ENCODE results near the gene C1QTNF4. TPM values are rescaled to one million over a fixed set of nuclear protein-coding genes. Genes with fewer than 3 reads are reported as not detected.
"Not testable (repeated sequence)": the region's sequence is repeated elsewhere in the genome, so short reads cannot be mapped to it uniquely, and the experiment has no call there.

The C1QTNF4 gene
- polyA plus RNA-seq, 3 donors, result 0.84 TPM; not detected in 2

DNA sequence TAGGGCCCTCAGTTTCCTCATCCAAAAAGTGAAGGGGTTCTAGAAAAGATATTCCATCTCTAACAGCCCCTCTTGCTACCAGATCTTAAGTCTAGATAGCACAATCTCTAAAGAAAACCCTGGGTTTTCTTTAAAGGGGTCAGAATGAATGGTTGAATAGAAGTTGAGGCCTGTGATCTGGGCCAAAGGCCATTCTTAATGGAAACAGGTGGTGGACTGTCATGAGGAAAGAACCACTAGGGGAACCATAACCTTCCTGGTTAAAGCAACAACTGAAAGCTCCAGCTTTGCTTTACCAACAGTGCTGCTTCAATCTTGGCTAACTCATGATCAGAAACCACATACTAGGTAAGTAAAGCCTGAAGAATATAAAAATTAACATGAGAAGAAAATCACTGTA is 43.1 kb downstream of the C1QTNF4 start:
- DNase-seq, result peak in 2 of 3 donors; percentile 29 to 35
- Histone ChIP-seq H2AFZ (ENCODE audit: insufficient read depth, low read depth, low read length, poor library complexity, severe bottlenecking) (no peak overlapping the region), H3K4me1 (ENCODE audit: control insufficient read depth in 1 of 2, insufficient read depth in 2 of 2, low read length in 2 of 2) (peaks cover 58 to 68% of the 10 kb centered on the region in 2 donors), H4K20me1 (ENCODE audit: insufficient read depth, low read length) (peaks cover 29% of the 10 kb centered on the region), H3K9ac (ENCODE audit: insufficient read depth, low read length, poor library complexity, severe bottlenecking) (peak overlapping the region; percentile 5), H3K9me3 (replicated peaks in 1 of 2; ENCODE audit: control insufficient read depth in 1 of 2, insufficient read depth in 1 of 2, low read length in 2 of 2) (no peaks in the 10 kb centered on the region), H3K79me2 (ENCODE audit: insufficient read depth, low read length) (peaks cover 74% of the 10 kb centered on the region), H3K4me2 (replicated peaks; ENCODE audit: extremely low read depth, low read length, poor library complexity, severe bottlenecking) (peak overlapping the region; percentile 95), H3K36me3 (replicated peaks in 1 of 2; ENCODE audit: control insufficient read depth in 1 of 2, insufficient read depth in 2 of 2, low read length in 2 of 2) (peaks cover 0 to 2% of the 10 kb centered on the region in 2 donors), H3K27me3 (ENCODE audit: control insufficient read depth in 2 of 2, insufficient read depth in 2 of 2, low read length in 2 of 2) (no peaks in the 10 kb centered on the region), H3K27ac (ENCODE audit: low read depth in 1 of 2, low read length in 2 of 2) (peak overlapping the region; percentile 94 to 98), H3K4me3 (replicated peaks in 1 of 3; ENCODE audit: low read depth in 2 of 3, low read length in 3 of 3) (peak overlapping the region in 2 of 3 experiments; percentile 92 to 96)
- peak overlapping the region; percentile 83 to 98 for H3K4me3 Mint-ChIP-seq
- intact Hi-C loops (cut with micrococcal nuclease), result loop anchor here (5.0 kb wide), 3 partner anchors 34 to 54 kb away; no protein-coding TSS in a partner anchor
- peak overlapping the region; percentile 95 to 99 (median 99) for H3K27ac Mint-ChIP-seq
- H3K9me3 Mint-ChIP-seq, result peaks cover 0 to 2% (median 0%) of the 10 kb centered on the region in 7 donors
- peaks cover 11% of the 10 kb centered on the region in 2 donors for H3K36me3 Mint-ChIP-seq
- peaks cover 49% of the 10 kb centered on the region for H3K4me1 Mint-ChIP-seq
- TF ChIP-seq, protein P1, sequence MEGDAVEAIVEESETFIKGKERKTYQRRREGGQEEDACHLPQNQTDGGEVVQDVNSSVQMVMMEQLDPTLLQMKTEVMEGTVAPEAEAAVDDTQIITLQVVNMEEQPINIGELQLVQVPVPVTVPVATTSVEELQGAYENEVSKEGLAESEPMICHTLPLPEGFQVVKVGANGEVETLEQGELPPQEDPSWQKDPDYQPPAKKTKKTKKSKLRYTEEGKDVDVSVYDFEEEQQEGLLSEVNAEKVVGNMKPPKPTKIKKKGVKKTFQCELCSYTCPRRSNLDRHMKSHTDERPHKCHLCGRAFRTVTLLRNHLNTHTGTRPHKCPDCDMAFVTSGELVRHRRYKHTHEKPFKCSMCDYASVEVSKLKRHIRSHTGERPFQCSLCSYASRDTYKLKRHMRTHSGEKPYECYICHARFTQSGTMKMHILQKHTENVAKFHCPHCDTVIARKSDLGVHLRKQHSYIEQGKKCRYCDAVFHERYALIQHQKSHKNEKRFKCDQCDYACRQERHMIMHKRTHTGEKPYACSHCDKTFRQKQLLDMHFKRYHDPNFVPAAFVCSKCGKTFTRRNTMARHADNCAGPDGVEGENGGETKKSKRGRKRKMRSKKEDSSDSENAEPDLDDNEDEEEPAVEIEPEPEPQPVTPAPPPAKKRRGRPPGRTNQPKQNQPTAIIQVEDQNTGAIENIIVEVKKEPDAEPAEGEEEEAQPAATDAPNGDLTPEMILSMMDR (IDR thresholded peaks at IDR 0.05), result peak; percentile 36
- H3K27me3 Mint-ChIP-seq (ENCODE audit: low read depth in 3 of 3), result no peaks in the 10 kb centered on the region

GRCh38 chr11:47550288-47551047 is 43.7 kb downstream of the C1QTNF4 start:
- Histone ChIP-seq H4K20me1 (ENCODE audit: insufficient read depth, low read length) (peaks cover 31% of the 10 kb centered on the region), H2AFZ (ENCODE audit: insufficient read depth, low read depth, low read length, poor library complexity, severe bottlenecking) (no peak overlapping the region), H3K79me2 (ENCODE audit: insufficient read depth, low read length) (peaks cover 80% of the 10 kb centered on the region), H3K4me1 (ENCODE audit: control insufficient read depth in 1 of 2, insufficient read depth in 2 of 2, low read length in 2 of 2) (peaks cover 58 to 68% of the 10 kb centered on the region in 2 donors), H3K27ac (ENCODE audit: low read depth in 1 of 2, low read length in 2 of 2) (peak overlapping the region; percentile 94 to 98), H3K36me3 (replicated peaks in 1 of 2; ENCODE audit: control insufficient read depth in 1 of 2, insufficient read depth in 2 of 2, low read length in 2 of 2) (peaks cover 0 to 2% of the 10 kb centered on the region in 2 donors), H3K4me3 (replicated peaks in 1 of 3; ENCODE audit: low read depth in 2 of 3, low read length in 3 of 3) (peak overlapping the region in 2 of 3 experiments; percentile 92 to 96), H3K27me3 (ENCODE audit: control insufficient read depth in 2 of 2, insufficient read depth in 2 of 2, low read length in 2 of 2) (no peaks in the 10 kb centered on the region), H3K4me2 (replicated peaks; ENCODE audit: extremely low read depth, low read length, poor library complexity, severe bottlenecking) (peak overlapping the region; percentile 95), H3K9ac (ENCODE audit: insufficient read depth, low read length, poor library complexity, severe bottlenecking) (peak overlapping the region; percentile 5), H3K9me3 (replicated peaks in 1 of 2; ENCODE audit: control insufficient read depth in 1 of 2, insufficient read depth in 1 of 2, low read length in 2 of 2) (no peaks in the 10 kb centered on the region)
- H3K36me3 Mint-ChIP-seq, result peaks cover 11% of the 10 kb centered on the region in 2 donors
- TF ChIP-seq, protein P1 (IDR thresholded peaks at IDR 0.05), result no peak
- H3K4me3 Mint-ChIP-seq, result peak overlapping the region; percentile 83 to 98
- peak; percentile 69 to 92 (median 82) for DNase-seq
- H3K27me3 Mint-ChIP-seq (ENCODE audit: low read depth in 3 of 3), result no peaks in the 10 kb centered on the region
- peaks cover 0 to 2% (median 0%) of the 10 kb centered on the region in 7 donors for H3K9me3 Mint-ChIP-seq
- intact Hi-C loops (cut with micrococcal nuclease), result loop anchor here (5.0 kb wide), 3 partner anchors 33 to 53 kb away; no protein-coding TSS in a partner anchor
- 98% methylated on average over 5 of the region's 10 CpGs for WGBS (ENCODE audit: insufficient coverage)
- peaks cover 49% of the 10 kb centered on the region for H3K4me1 Mint-ChIP-seq
- H3K27ac Mint-ChIP-seq, result peak overlapping the region; percentile 95 to 99 (median 99)

DNA sequence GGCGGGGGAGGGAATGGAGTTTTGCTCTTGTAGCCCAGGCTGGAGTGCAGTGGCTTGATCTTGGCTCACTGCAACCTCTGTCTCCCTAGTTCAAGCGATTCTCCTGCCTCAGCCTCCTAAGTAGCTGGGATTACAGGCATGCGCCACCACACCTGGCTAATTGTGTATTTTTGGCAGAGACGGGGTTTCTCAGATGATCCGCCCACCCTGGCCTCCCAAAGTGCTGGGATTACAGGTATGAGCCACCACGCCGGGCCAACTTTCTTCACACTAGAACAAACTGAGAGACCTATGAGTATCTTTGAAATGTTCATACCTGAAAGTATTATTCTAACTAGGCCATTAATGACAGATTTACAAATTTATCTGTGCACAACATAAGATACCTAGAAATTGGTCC is 47.9 kb downstream of the C1QTNF4 start:
- H3K9me3 ChIP-seq (replicated peaks in 1 of 2; ENCODE audit: control insufficient read depth in 1 of 2, insufficient read depth in 1 of 2, low read length in 2 of 2); H3K4me2 ChIP-seq (replicated peaks; ENCODE audit: extremely low read depth, low read length, poor library complexity, severe bottlenecking); intact Hi-C loops (cut with micrococcal nuclease); H3K9me3 Mint-ChIP-seq; H2AFZ ChIP-seq (ENCODE audit: insufficient read depth, low read depth, low read length, poor library complexity, severe bottlenecking); H3K4me3 ChIP-seq (replicated peaks in 1 of 3; ENCODE audit: low read depth in 2 of 3, low read length in 3 of 3); H3K27me3 Mint-ChIP-seq (ENCODE audit: low read depth in 3 of 3); H3K27me3 ChIP-seq (ENCODE audit: control insufficient read depth in 2 of 2, insufficient read depth in 2 of 2, low read length in 2 of 2); H3K4me3 Mint-ChIP-seq; DNase-seq; H3K9ac ChIP-seq (ENCODE audit: insufficient read depth, low read length, poor library complexity, severe bottlenecking): not testable (repeated sequence)
- peaks cover 100% of the 10 kb centered on the region for H3K79me2 ChIP-seq (ENCODE audit: insufficient read depth, low read length)
- H3K27ac Mint-ChIP-seq, result peak overlapping the region in 5 of 7 donors; percentile 33 to 98 (median 54)
- peaks cover 73% of the 10 kb centered on the region for H4K20me1 ChIP-seq (ENCODE audit: insufficient read depth, low read length)
- peak overlapping the region in 1 of 2 donors; percentile 81 for H3K27ac ChIP-seq (ENCODE audit: low read depth in 1 of 2, low read length in 2 of 2)
- H3K36me3 Mint-ChIP-seq, result peaks cover 13 to 22% of the 10 kb centered on the region in 2 donors
- H3K36me3 ChIP-seq (replicated peaks in 1 of 2; ENCODE audit: control insufficient read depth in 1 of 2, insufficient read depth in 2 of 2, low read length in 2 of 2), result peaks cover 2 to 10% of the 10 kb centered on the region in 2 donors
- 86% methylated on average over 5 of the region's 7 CpGs for WGBS (ENCODE audit: insufficient coverage)
- H3K4me1 ChIP-seq (ENCODE audit: control insufficient read depth in 1 of 2, insufficient read depth in 2 of 2, low read length in 2 of 2), result peaks cover 43 to 46% of the 10 kb centered on the region in 2 donors
- peaks cover 49% of the 10 kb centered on the region for H3K4me1 Mint-ChIP-seq

Measured in CD14-positive monocyte (primary cell).